Measurements from ENCODE around the gene WASF3. TPM values are rescaled to one million over a fixed set of nuclear protein-coding genes. Genes with fewer than 3 reads are reported as not detected.

WASF3 gene
- polyA plus RNA-seq, 3 donors = not detected

DNA sequence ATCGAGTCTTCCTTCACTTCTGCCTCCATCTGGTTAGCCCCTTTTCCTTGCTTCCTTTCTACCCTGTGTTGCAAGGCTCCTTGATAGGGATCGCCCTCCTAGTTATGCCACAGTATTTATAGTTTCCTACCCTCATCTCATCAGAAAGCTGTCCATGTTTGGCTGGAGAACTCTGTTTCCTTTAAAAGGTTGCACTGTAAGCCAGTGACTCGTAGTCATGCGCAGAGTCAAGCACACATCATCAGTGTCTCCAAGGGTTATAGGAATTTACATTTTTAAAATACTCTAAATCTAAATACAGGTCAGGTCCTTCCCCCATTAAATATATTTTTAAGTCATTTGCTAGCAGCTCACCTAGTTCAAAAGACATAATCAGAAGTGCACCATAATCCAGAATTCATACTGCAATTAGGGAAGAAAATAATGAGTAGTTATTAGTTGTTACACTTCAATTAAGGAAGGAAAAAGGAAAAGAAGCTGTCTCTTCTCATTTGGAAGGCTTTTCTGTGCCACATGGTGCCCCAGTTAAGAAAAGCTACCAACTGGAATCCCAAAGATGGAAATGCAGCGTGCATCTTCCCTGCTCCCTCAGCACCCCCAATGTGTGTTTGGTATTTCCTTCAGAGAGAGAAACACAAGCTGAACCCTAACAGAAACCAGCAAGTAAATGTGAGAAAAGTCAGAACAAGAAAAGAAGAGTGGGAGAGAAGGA is 122.1 kb downstream of the WASF3 start:
- no peak overlapping the region for H3K9ac ChIP-seq (ENCODE audit: insufficient read depth, low read length, poor library complexity, severe bottlenecking)
- H3K9me3 ChIP-seq (replicated peaks in 1 of 2; ENCODE audit: control insufficient read depth in 1 of 2, insufficient read depth in 1 of 2, low read length in 2 of 2) = no peaks in the 10 kb centered on the region
- WGBS (ENCODE audit: insufficient coverage) = 80% methylated on average over 1 of the region's 5 CpGs
- no peaks in the 10 kb centered on the region for H4K20me1 ChIP-seq (ENCODE audit: insufficient read depth, low read length)
- Mint-ChIP-seq H3K27ac (peak overlapping the region in 3 of 7 donors; percentile 2 to 74 (median 10)), H3K36me3 (no peaks in the 10 kb centered on the region), H3K4me3 (no peak overlapping the region), H3K27me3 (ENCODE audit: low read depth in 3 of 3) (no peaks in the 10 kb centered on the region), H3K9me3 (peaks cover 0 to 3% (median 0%) of the 10 kb centered on the region in 7 donors), H3K4me1 (peaks cover 11% of the 10 kb centered on the region)
- no peaks in the 10 kb centered on the region for H3K36me3 ChIP-seq (replicated peaks in 1 of 2; ENCODE audit: control insufficient read depth in 1 of 2, insufficient read depth in 2 of 2, low read length in 2 of 2)
- no peak overlapping the region for H3K27ac ChIP-seq (ENCODE audit: low read depth in 1 of 2, low read length in 2 of 2)
- peaks cover 7 to 12% of the 10 kb centered on the region in 2 donors for H3K4me1 ChIP-seq (ENCODE audit: control insufficient read depth in 1 of 2, insufficient read depth in 2 of 2, low read length in 2 of 2)
- no peak overlapping the region for H3K4me2 ChIP-seq (replicated peaks; ENCODE audit: extremely low read depth, low read length, poor library complexity, severe bottlenecking)
- no peak overlapping the region for H2AFZ ChIP-seq (ENCODE audit: insufficient read depth, low read depth, low read length, poor library complexity, severe bottlenecking)
- H3K27me3 ChIP-seq (ENCODE audit: control insufficient read depth in 2 of 2, insufficient read depth in 2 of 2, low read length in 2 of 2) = no peaks in the 10 kb centered on the region
- TF ChIP-seq, protein P1, sequence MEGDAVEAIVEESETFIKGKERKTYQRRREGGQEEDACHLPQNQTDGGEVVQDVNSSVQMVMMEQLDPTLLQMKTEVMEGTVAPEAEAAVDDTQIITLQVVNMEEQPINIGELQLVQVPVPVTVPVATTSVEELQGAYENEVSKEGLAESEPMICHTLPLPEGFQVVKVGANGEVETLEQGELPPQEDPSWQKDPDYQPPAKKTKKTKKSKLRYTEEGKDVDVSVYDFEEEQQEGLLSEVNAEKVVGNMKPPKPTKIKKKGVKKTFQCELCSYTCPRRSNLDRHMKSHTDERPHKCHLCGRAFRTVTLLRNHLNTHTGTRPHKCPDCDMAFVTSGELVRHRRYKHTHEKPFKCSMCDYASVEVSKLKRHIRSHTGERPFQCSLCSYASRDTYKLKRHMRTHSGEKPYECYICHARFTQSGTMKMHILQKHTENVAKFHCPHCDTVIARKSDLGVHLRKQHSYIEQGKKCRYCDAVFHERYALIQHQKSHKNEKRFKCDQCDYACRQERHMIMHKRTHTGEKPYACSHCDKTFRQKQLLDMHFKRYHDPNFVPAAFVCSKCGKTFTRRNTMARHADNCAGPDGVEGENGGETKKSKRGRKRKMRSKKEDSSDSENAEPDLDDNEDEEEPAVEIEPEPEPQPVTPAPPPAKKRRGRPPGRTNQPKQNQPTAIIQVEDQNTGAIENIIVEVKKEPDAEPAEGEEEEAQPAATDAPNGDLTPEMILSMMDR (IDR thresholded peaks at IDR 0.05) = no peak
- H3K79me2 ChIP-seq (ENCODE audit: insufficient read depth, low read length) = no peaks in the 10 kb centered on the region
- H3K4me3 ChIP-seq (replicated peaks in 1 of 3; ENCODE audit: low read depth in 2 of 3, low read length in 3 of 3) = no peak overlapping the region
- intact Hi-C loops (cut with micrococcal nuclease) = no loop called here
- DNase-seq = peak in 2 of 3 donors; percentile 13 to 44

DNA sequence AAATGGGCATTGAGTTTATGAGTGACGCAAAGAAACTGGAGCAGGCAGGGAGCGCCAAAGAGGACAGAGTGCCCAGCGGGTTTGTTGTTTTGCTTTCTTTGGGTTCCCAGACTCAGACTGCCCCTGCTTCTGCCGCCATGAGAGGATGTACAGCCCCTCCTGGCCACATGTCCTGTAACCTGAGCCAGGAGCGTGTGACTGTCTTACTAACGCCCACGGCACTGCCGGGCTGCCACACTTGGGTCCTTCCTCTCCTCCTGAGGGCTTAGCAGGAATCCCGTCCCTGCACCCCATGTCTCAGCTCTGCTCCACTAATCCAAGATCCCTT is 122.6 kb downstream of the WASF3 start:
- Mint-ChIP-seq H3K9me3 (peaks cover 0 to 1% (median 0%) of the 10 kb centered on the region in 7 donors), H3K36me3 (no peaks in the 10 kb centered on the region), H3K4me3 (no peak overlapping the region), H3K4me1 (peaks cover 11% of the 10 kb centered on the region), H3K27me3 (ENCODE audit: low read depth in 3 of 3) (no peaks in the 10 kb centered on the region), H3K27ac (no peak overlapping the region)
- intact Hi-C loops (cut with micrococcal nuclease) = no loop called here
- DNase-seq = no peak
- Histone ChIP-seq H3K4me2 (replicated peaks; ENCODE audit: extremely low read depth, low read length, poor library complexity, severe bottlenecking) (no peak overlapping the region), H3K9me3 (replicated peaks in 1 of 2; ENCODE audit: control insufficient read depth in 1 of 2, insufficient read depth in 1 of 2, low read length in 2 of 2) (no peaks in the 10 kb centered on the region), H3K36me3 (replicated peaks in 1 of 2; ENCODE audit: control insufficient read depth in 1 of 2, insufficient read depth in 2 of 2, low read length in 2 of 2) (no peaks in the 10 kb centered on the region), H3K27ac (ENCODE audit: low read depth in 1 of 2, low read length in 2 of 2) (no peak overlapping the region), H3K79me2 (ENCODE audit: insufficient read depth, low read length) (no peaks in the 10 kb centered on the region), H2AFZ (ENCODE audit: insufficient read depth, low read depth, low read length, poor library complexity, severe bottlenecking) (no peak overlapping the region), H3K4me3 (replicated peaks in 1 of 3; ENCODE audit: low read depth in 2 of 3, low read length in 3 of 3) (no peak overlapping the region), H3K27me3 (ENCODE audit: control insufficient read depth in 2 of 2, insufficient read depth in 2 of 2, low read length in 2 of 2) (no peaks in the 10 kb centered on the region), H4K20me1 (ENCODE audit: insufficient read depth, low read length) (no peaks in the 10 kb centered on the region), H3K4me1 (ENCODE audit: control insufficient read depth in 1 of 2, insufficient read depth in 2 of 2, low read length in 2 of 2) (peaks cover 7 to 12% of the 10 kb centered on the region in 2 donors), H3K9ac (ENCODE audit: insufficient read depth, low read length, poor library complexity, severe bottlenecking) (no peak overlapping the region)
- 95% methylated on average over 8 of the region's 9 CpGs for WGBS (ENCODE audit: insufficient coverage)
- TF ChIP-seq, protein P1 (IDR thresholded peaks at IDR 0.05) = no peak

Measured in CD14-positive monocyte (primary cell).